Heart left ventricle (tissue), 16 donors: ENCODE results near the gene CA7. TPM values are rescaled to one million over a fixed set of nuclear protein-coding genes. Genes with fewer than 3 reads are reported as not detected.

Experiments used
- ATAC-seq, 4 donors: fragments of 200-7000 bp; cut with Tn5 transposase; one replicate each; pipeline ENCODE4 v1.9.1; 2020 to 2022; ENCODE audit warnings: moderate library complexity in 4 of 4, mild to moderate bottlenecking in 3 of 4, moderate number of reproducible peaks in 1 of 4
- DNase-seq, 5 donors: peaks; one replicate each; pipeline ENCODE4 v3.0.0-alpha.2; 2020
- H3K27ac ChIP-seq, 12 donors: fragments of 200-600 bp; sonication (generic) in 4 of 12; one replicate each; pipeline versions ENCODE4 v1.5.0 to v1.8.0; 2016 to 2022; ENCODE audit warnings: mild to moderate bottlenecking in 2 of 12
- H3K27me3 ChIP-seq, 9 donors: fragments of 200-600 bp; sonication (generic) in 2 of 9; one replicate each; pipeline versions ENCODE4 v1.5.1 to v1.8.0; 2016 to 2022; ENCODE audit warnings: mild to moderate bottlenecking in 3 of 9
- H3K36me3 ChIP-seq, 9 donors: fragments of 200-600 bp; sonication (generic) in 2 of 9; one replicate each; pipeline versions ENCODE4 v1.5.0 to v1.8.0; 2018 to 2022; ENCODE audit warnings: mild to moderate bottlenecking in 2 of 9
- H3K4me1 ChIP-seq, 12 donors: fragments of 200-600 bp; sonication (generic) in 4 of 12; one replicate each; pipeline versions ENCODE4 v1.5.0 to v1.8.0; 2016 to 2022; ENCODE audit warnings: mild to moderate bottlenecking in 3 of 12
- H3K4me3 ChIP-seq, 12 donors: fragments of 200-600 bp; sonication (generic) in 4 of 12; one replicate each; pipeline versions ENCODE4 v1.5.0 to v1.8.0; 2017 to 2022; ENCODE audit warnings: mild to moderate bottlenecking in 9 of 12, moderate library complexity in 4 of 12
- H3K9me3 ChIP-seq, 12 donors: fragments of 200-600 bp; sonication (generic) in 4 of 12; one replicate each; pipeline versions ENCODE4 v1.5.0 to v1.8.0; 2016 to 2022; ENCODE audit warnings: mild to moderate bottlenecking in 1 of 12
- CTCF ChIP-seq, 12 donors: fragments of 200-600 bp; sonication (generic) in 4 of 12; IDR thresholded peaks; one replicate each; pipeline versions ENCODE4 v1.5.0 to v1.8.0; 2018 to 2022; ENCODE audit warnings: antibody characterized with exemption in 12 of 12, mild to moderate bottlenecking in 5 of 12
- POLR2A ChIP-seq, 2 donors: fragments of 450-650 bp; IDR thresholded peaks; one replicate each; pipeline ENCODE4 v1.6.1; 2017; ENCODE audit warnings: antibody characterized with exemption in 2 of 2, mild to moderate bottlenecking in 2 of 2, moderate library complexity in 2 of 2
- WGBS, 4 donors: extraction: QIAGEN DNeasy Blood & Tissue Kit in 2 of 4; methylation state at CpG; one replicate each; pipeline versions ENCODE4 v1.1.5 to v1.1.7; 2013 to 2018; 5-methylcytosine and 5-hydroxymethylcytosine counted together
- intact Hi-C, 10 donors: fragments of 100-400 bp; cut with DNase I; formaldehyde crosslinking; loops; one replicate each; pipeline versions ENCODE4 v1.11.1 to v1.14.2; 2022
- polyA plus RNA-seq, 2 donors: library from polyadenylated mRNA; stranded (reverse); fragments of 200-250 nt; gene quantifications; one replicate each; pipeline ENCODE4 v1.2.3, GENCODE V29; 2013
- total RNA-seq, 9 donors: library from RNA; depleted of rRNA in 2 of 9; stranded (reverse); fragments of >200 nt in 2 of 9; fragmentation: NEBNext Ultra II Directional in 3 of 9; extraction: Animal tissue kit (Norgen Biotek cat#: 25700) in 3 of 9; gene quantifications; one replicate each; pipeline versions ENCODE4 v1.1.0 to v1.2.4, GENCODE V29; 2016 to 2023
- donor health status: ischemic (EF 13 %, LVEDD 7.1; RV severe dilation, severe dysfunction).
- donor health status: healthy with polysubstance abuse.
- donor health status: DM: no; HTN: yes; CAD: no.
- donor health status: DM: no; HTN: no; CAD: no.
- donor health status: ischemic (EF 25% LVEDD 6.9; RV normal size, moderate dysfunction).
- donor health status: ischemic (EF 25% LVEDD 5.7; RV mildly dilated, moderate dysfunction).
- donor health status: healthy.
- donor health status: DM: yes; HTN: yes; CAD: no.
- donor health status: ischemic (EF 35%, LVEDD 5.7; RV mildly dilated, moderate dysfunction).
- donor health status: nonischemic (EF 11% LVEDD 7.7; RV severe dilation, severe dysfunction).
- donor health status: DM: yes; HTN: yes; CAD: no.
- donor health status: PGD.
- donor health status: ischemic (EF 29% LVEDD 5.4; RV normal size, mild dysfunction).
- donor health status: nonischemic (EF 23%, LVEDD 6.1; RV moderate dilation, normal function).

Gene CA7
- total and polyA plus RNA-seq, 11 donors, result not detected

GRCh38 chr16:66848172-66848571, 4.0 kb downstream of the CA7 start:
- 84 to 89% (median 87%) methylated on average over 2 of the region's 2 CpGs for WGBS, 4 donors
- DNase-seq (no peak), ATAC-seq (no peak)
- Histone ChIP-seq H3K9me3 (no peaks in the 10 kb centered on the region), H3K4me3 (no peak overlapping the region), H3K36me3 (no peaks in the 10 kb centered on the region), H3K27me3 (peaks cover 5 to 52% (median 21%) of the 10 kb centered on the region in 9 donors), H3K4me1 (peaks cover 0 to 20% (median 12%) of the 10 kb centered on the region in 12 donors), H3K27ac (no peak overlapping the region)
- TF ChIP-seq CTCF (IDR thresholded peaks at IDR 0.05) (no peak), POLR2A (IDR thresholded peaks at IDR 0.05) (no peak)
- intact Hi-C loops, result no loop called here

GRCh38 chr16:66849021-66849420, 4.8 kb downstream of the CA7 start:
- no peaks in the 10 kb centered on the region for H3K9me3 ChIP-seq
- ATAC-seq, result no peak
- WGBS, 4 donors, result 80 to 94% (median 90%) methylated on average over 1 to 2 of the region's 2 CpGs
- no peak overlapping the region for H3K4me3 ChIP-seq
- peaks cover 5 to 46% (median 17%) of the 10 kb centered on the region in 9 donors for H3K27me3 ChIP-seq
- DNase-seq, result no peak
- H3K36me3 ChIP-seq, result no peaks in the 10 kb centered on the region
- intact Hi-C loops, result no loop called here
- TF ChIP-seq POLR2A (IDR thresholded peaks at IDR 0.05), result no peak
- no peak for TF ChIP-seq CTCF (IDR thresholded peaks at IDR 0.05)
- H3K4me1 ChIP-seq, result peaks cover 0 to 20% (median 11%) of the 10 kb centered on the region in 12 donors
- no peak overlapping the region for H3K27ac ChIP-seq

- intact Hi-C loops, result no loop called here
- Histone ChIP-seq H3K4me1 (peaks cover 0 to 14% (median 7%) of the 10 kb centered on the region in 12 donors), H3K9me3 (no peaks in the 10 kb centered on the region), H3K36me3 (no peaks in the 10 kb centered on the region), H3K27me3 (peaks cover 5 to 40% (median 13%) of the 10 kb centered on the region in 9 donors), H3K4me3 (no peak overlapping the region), H3K27ac (no peak overlapping the region)
- TF ChIP-seq POLR2A (IDR thresholded peaks at IDR 0.05), result no peak
- no peak for TF ChIP-seq CTCF (IDR thresholded peaks at IDR 0.05)
- WGBS, 4 donors, result 77 to 92% (median 87%) methylated on average over 4 of the region's 4 CpGs
- DNase-seq (no peak), ATAC-seq (no peak)
These were observed 5.3 kb downstream of the CA7 start for GRCh38 chr16:66849549-66849948.

- 88 to 92% (median 91%) methylated on average over 12 to 14 of the region's 14 CpGs for WGBS, 4 donors
- ATAC-seq (no peak), DNase-seq (no peak)
- TF ChIP-seq POLR2A (IDR thresholded peaks at IDR 0.05) (no peak), CTCF (IDR thresholded peaks at IDR 0.05) (no peak)
- intact Hi-C loops, result no loop called here
- H3K9me3 ChIP-seq, result no peaks in the 10 kb centered on the region
- no peaks in the 10 kb centered on the region for H3K36me3 ChIP-seq
- no peak overlapping the region for H3K4me3 ChIP-seq
- no peak overlapping the region for H3K27ac ChIP-seq
- peaks cover 0 to 33% (median 5%) of the 10 kb centered on the region in 9 donors for H3K27me3 ChIP-seq
- peaks cover 0 to 7% (median under 1%) of the 10 kb centered on the region in 12 donors for H3K4me1 ChIP-seq
These were observed 6.1 kb downstream of the CA7 start for GRCh38 chr16:66850115-66850815.
